Measurements from ENCODE around the gene OTC.

The OTC gene

DNA sequence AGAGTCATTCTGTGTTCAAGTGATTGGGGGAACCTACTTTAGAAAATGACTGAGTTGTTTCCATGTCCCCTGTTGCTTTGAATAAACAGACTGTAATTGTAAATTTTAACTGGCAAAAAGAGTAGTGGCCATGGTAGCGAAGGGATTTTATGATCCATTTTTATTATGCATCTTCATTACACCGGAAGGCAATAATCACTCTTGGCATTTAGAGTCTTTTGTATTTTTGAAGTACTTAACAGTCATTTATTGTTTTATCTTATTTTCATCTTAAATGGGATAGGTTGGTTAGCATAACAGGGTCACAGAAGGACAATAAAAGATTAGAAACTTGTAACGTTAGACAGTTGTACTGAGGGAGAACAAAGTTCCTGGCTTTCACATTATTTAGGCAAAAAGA lies 11.0 kb upstream of the OTC start:
- H3K4me1 ChIP-seq (ENCODE audit: control insufficient read depth in 2 of 2, insufficient read depth in 1 of 2, low read depth in 1 of 2, low read length in 2 of 2) = no peaks in the 10 kb centered on the region
- no peak overlapping the region for H2BK120ac ChIP-seq (ENCODE audit: low read depth, low read length)
- no peaks in the 10 kb centered on the region for H3K9me3 ChIP-seq (replicated peaks in 1 of 2; ENCODE audit: control insufficient read depth in 2 of 2, insufficient read depth in 1 of 2, low read depth in 1 of 2, low read length in 2 of 2)
- H2AFZ ChIP-seq (ENCODE audit: low read length) = no peak overlapping the region
- no CpG with 5 or more reads among the region's 3 CpGs for WGBS, 2 donors (ENCODE audit: extremely low coverage in 2 of 2, insufficient read length in 2 of 2, insufficient replicate concordance in 1 of 2)
- no peak overlapping the region for H2BK15ac ChIP-seq (ENCODE audit: low read length)
- no peak overlapping the region for H3K18ac ChIP-seq (ENCODE audit: low read length)
- peaks cover 0 to 3% (median 0%) of the 10 kb centered on the region in 3 experiments for H3K27me3 ChIP-seq (ENCODE audit: control insufficient read depth in 3 of 3, insufficient read depth in 3 of 3, low read depth in 1 of 3, low read length in 3 of 3)
- H3K36me3 ChIP-seq (replicated peaks in 1 of 2; ENCODE audit: control insufficient read depth in 2 of 2, insufficient read depth in 2 of 2, low read length in 2 of 2) = no peaks in the 10 kb centered on the region
- no peak overlapping the region for H3K9ac ChIP-seq (ENCODE audit: low read depth, low read length, poor library complexity)
- no peak overlapping the region for H3K4me2 ChIP-seq (ENCODE audit: insufficient read depth, low read length, poor library complexity, severe bottlenecking)
- H3K27ac ChIP-seq (replicated peaks; ENCODE audit: low read length) = no peak overlapping the region
- H2AK5ac ChIP-seq (ENCODE audit: low read depth, low read length) = no peak overlapping the region
- H3K4me3 ChIP-seq (ENCODE audit: low read length in 2 of 2) = no peak overlapping the region
- no peak overlapping the region for H4K91ac ChIP-seq (ENCODE audit: low read depth, low read length, poor library complexity)
- no peak overlapping the region for H2BK12ac ChIP-seq (ENCODE audit: low read length)
- no peaks in the 10 kb centered on the region for H3K79me1 ChIP-seq (ENCODE audit: low read depth, low read length)
- H3K14ac ChIP-seq (ENCODE audit: low read length) = no peak overlapping the region
- no peak overlapping the region for H4K8ac ChIP-seq (ENCODE audit: low read depth, low read length)
- DNase-seq (ENCODE audit: low spot score) = no peak
- no peak overlapping the region for H3K4ac ChIP-seq (ENCODE audit: low read length)
- no peak overlapping the region for H2BK5ac ChIP-seq (ENCODE audit: low read length)
- no peak overlapping the region for H3K23ac ChIP-seq (ENCODE audit: low read depth, low read length, poor library complexity)

DNA sequence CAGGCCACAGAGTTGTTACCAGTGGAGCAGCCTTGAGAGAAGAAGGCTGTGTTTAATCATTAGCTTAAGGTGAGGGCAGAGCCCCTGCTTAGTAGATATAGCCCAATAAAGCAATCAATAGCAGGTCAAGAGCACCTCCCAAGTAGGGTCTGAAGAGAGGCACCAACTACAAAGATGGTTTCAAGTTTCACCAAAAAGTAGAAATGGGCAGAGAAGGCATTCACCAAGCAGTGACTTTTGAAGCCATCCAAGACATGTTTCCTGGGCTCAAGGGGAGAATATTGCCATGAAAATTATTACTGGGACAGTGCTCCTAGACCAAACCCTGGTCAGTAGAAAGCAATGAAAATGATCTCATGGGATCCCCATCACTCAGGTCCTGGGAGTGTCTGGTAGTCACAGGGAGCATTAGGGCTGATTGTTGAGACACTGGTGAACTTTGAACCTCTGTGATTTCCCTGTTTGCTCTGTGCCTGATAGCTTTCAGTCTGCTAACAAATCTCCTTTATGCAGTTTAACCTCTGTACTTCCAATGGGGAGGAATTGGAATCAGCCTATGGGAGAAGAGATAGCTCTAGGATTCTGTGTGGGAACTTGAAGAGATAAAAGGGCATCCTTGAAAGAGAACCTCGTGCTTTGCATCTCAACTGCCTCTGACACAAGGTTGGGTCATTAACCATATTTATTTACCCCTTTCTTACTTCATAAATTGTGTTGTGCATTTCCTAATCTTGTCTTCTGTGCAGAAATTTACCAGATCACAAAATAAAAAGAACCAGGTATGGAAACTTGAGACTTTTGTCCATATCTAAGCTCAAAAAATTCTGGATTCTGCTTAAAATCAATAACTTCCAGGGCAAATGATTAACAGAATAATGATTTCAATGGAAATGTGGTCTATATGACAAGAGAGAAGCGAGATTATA lies 9.3 kb upstream of the OTC start:
- no peak overlapping the region for H2BK15ac ChIP-seq (ENCODE audit: low read length)
- no peak overlapping the region for H2BK120ac ChIP-seq (ENCODE audit: low read depth, low read length)
- no peak overlapping the region for H3K4me3 ChIP-seq (ENCODE audit: low read length in 2 of 2)
- no peak overlapping the region for H4K91ac ChIP-seq (ENCODE audit: low read depth, low read length, poor library complexity)
- no peak overlapping the region for H3K9ac ChIP-seq (ENCODE audit: low read depth, low read length, poor library complexity)
- H3K4ac ChIP-seq (ENCODE audit: low read length) = no peak overlapping the region
- H2BK5ac ChIP-seq (ENCODE audit: low read length) = no peak overlapping the region
- no peak overlapping the region for H2AFZ ChIP-seq (ENCODE audit: low read length)
- no peaks in the 10 kb centered on the region for H3K4me1 ChIP-seq (ENCODE audit: control insufficient read depth in 2 of 2, insufficient read depth in 1 of 2, low read depth in 1 of 2, low read length in 2 of 2)
- H3K9me3 ChIP-seq (replicated peaks in 1 of 2; ENCODE audit: control insufficient read depth in 2 of 2, insufficient read depth in 1 of 2, low read depth in 1 of 2, low read length in 2 of 2) = no peaks in the 10 kb centered on the region
- no peak for DNase-seq (ENCODE audit: low spot score)
- no peak overlapping the region for H4K8ac ChIP-seq (ENCODE audit: low read depth, low read length)
- WGBS, 2 donors (ENCODE audit: extremely low coverage in 2 of 2, insufficient read length in 2 of 2, insufficient replicate concordance in 1 of 2) = no CpG with 5 or more reads among the region's 2 CpGs
- H3K36me3 ChIP-seq (replicated peaks in 1 of 2; ENCODE audit: control insufficient read depth in 2 of 2, insufficient read depth in 2 of 2, low read length in 2 of 2) = no peaks in the 10 kb centered on the region
- H3K23ac ChIP-seq (ENCODE audit: low read depth, low read length, poor library complexity) = no peak overlapping the region
- H3K18ac ChIP-seq (ENCODE audit: low read length) = no peak overlapping the region
- no peak overlapping the region for H2AK5ac ChIP-seq (ENCODE audit: low read depth, low read length)
- H3K27me3 ChIP-seq (ENCODE audit: control insufficient read depth in 3 of 3, insufficient read depth in 3 of 3, low read depth in 1 of 3, low read length in 3 of 3) = peaks cover 0 to 1% (median 0%) of the 10 kb centered on the region in 3 experiments
- no peak overlapping the region for H3K14ac ChIP-seq (ENCODE audit: low read length)
- H3K79me1 ChIP-seq (ENCODE audit: low read depth, low read length) = no peaks in the 10 kb centered on the region
- no peak overlapping the region for H3K4me2 ChIP-seq (ENCODE audit: insufficient read depth, low read length, poor library complexity, severe bottlenecking)
- H3K27ac ChIP-seq (replicated peaks; ENCODE audit: low read length) = no peak overlapping the region
- no peak overlapping the region for H2BK12ac ChIP-seq (ENCODE audit: low read length)

DNA sequence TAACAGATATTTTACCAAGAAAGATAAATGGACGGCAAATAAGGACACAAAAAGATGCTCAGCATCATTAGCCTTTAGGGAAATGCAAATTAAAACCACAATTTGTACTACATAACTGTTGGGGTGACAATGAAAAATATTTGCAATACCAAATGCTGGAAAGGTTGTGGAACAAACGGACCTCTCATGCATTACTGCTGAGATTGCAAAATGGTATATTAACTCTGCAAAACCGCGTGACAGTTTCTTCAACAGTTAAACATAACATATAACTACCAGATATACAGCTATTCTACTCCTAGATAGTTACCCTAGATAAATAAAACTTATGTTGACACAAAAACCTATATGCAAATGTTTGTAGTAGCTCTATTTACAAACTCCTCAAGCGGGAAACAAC lies 6.3 kb upstream of the OTC start:
- Histone ChIP-seq H3K4me2 (ENCODE audit: insufficient read depth, low read length, poor library complexity, severe bottlenecking) (no peak overlapping the region), H3K79me1 (ENCODE audit: low read depth, low read length) (no peaks in the 10 kb centered on the region), H3K23ac (ENCODE audit: low read depth, low read length, poor library complexity) (no peak overlapping the region), H2AFZ (ENCODE audit: low read length) (no peak overlapping the region), H3K14ac (ENCODE audit: low read length) (no peak overlapping the region), H3K27ac (replicated peaks; ENCODE audit: low read length) (no peak overlapping the region), H3K18ac (ENCODE audit: low read length) (no peak overlapping the region), H2AK5ac (ENCODE audit: low read depth, low read length) (no peak overlapping the region), H3K4me3 (ENCODE audit: low read length in 2 of 2) (no peak overlapping the region), H4K91ac (ENCODE audit: low read depth, low read length, poor library complexity) (no peak overlapping the region), H3K9me3 (replicated peaks in 1 of 2; ENCODE audit: control insufficient read depth in 2 of 2, insufficient read depth in 1 of 2, low read depth in 1 of 2, low read length in 2 of 2) (no peaks in the 10 kb centered on the region), H2BK120ac (ENCODE audit: low read depth, low read length) (no peak overlapping the region), H3K9ac (ENCODE audit: low read depth, low read length, poor library complexity) (no peak overlapping the region), H3K4ac (ENCODE audit: low read length) (no peak overlapping the region), H2BK5ac (ENCODE audit: low read length) (no peak overlapping the region), H3K27me3 (ENCODE audit: control insufficient read depth in 3 of 3, insufficient read depth in 3 of 3, low read depth in 1 of 3, low read length in 3 of 3) (peaks cover 0 to 5% (median 0%) of the 10 kb centered on the region in 3 experiments), H3K36me3 (replicated peaks in 1 of 2; ENCODE audit: control insufficient read depth in 2 of 2, insufficient read depth in 2 of 2, low read length in 2 of 2) (no peaks in the 10 kb centered on the region), H4K8ac (ENCODE audit: low read depth, low read length) (no peak overlapping the region), H2BK15ac (ENCODE audit: low read length) (no peak overlapping the region), H2BK12ac (ENCODE audit: low read length) (no peak overlapping the region), H3K4me1 (ENCODE audit: control insufficient read depth in 2 of 2, insufficient read depth in 1 of 2, low read depth in 1 of 2, low read length in 2 of 2) (no peaks in the 10 kb centered on the region)
- WGBS, 2 donors (ENCODE audit: extremely low coverage in 2 of 2, insufficient read length in 2 of 2, insufficient replicate concordance in 1 of 2) = no CpG with 5 or more reads among the region's 5 CpGs
- DNase-seq (ENCODE audit: low spot score) = no peak

DNA sequence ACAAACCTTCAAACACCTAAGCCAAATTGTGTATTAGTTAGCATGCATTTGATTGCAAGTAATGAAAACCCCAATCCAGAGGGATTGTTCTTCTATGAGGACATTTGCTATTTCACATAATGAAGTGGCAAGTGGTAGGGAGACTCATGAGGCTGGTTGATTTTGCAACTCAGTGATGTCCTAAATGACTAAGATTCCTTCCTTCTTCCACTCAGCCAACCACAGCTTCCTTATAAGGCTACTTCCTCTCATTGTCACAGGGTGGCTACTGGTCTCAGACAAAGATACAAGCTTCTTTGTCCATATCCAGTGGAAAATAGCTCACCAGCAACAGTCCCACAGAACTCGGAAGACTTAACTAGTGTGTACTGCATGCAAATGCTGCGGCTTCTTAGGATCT lies 5.3 kb upstream of the OTC start:
- no peak overlapping the region for H2AK5ac ChIP-seq (ENCODE audit: low read depth, low read length)
- no peak for DNase-seq (ENCODE audit: low spot score)
- no peak overlapping the region for H3K4ac ChIP-seq (ENCODE audit: low read length)
- no peak overlapping the region for H3K9ac ChIP-seq (ENCODE audit: low read depth, low read length, poor library complexity)
- H3K27me3 ChIP-seq (ENCODE audit: control insufficient read depth in 3 of 3, insufficient read depth in 3 of 3, low read depth in 1 of 3, low read length in 3 of 3) = peaks cover 0 to 5% (median 0%) of the 10 kb centered on the region in 3 experiments
- H4K91ac ChIP-seq (ENCODE audit: low read depth, low read length, poor library complexity) = no peak overlapping the region
- H2AFZ ChIP-seq (ENCODE audit: low read length) = peak overlapping the region; percentile 59
- WGBS, 2 donors (ENCODE audit: extremely low coverage in 2 of 2, insufficient read length in 2 of 2, insufficient replicate concordance in 1 of 2) = no CpG with 5 or more reads among the region's 2 CpGs
- no peak overlapping the region for H2BK5ac ChIP-seq (ENCODE audit: low read length)
- no peaks in the 10 kb centered on the region for H3K36me3 ChIP-seq (replicated peaks in 1 of 2; ENCODE audit: control insufficient read depth in 2 of 2, insufficient read depth in 2 of 2, low read length in 2 of 2)
- no peaks in the 10 kb centered on the region for H3K79me1 ChIP-seq (ENCODE audit: low read depth, low read length)
- H3K4me2 ChIP-seq (ENCODE audit: insufficient read depth, low read length, poor library complexity, severe bottlenecking) = no peak overlapping the region
- H3K14ac ChIP-seq (ENCODE audit: low read length) = no peak overlapping the region
- H3K18ac ChIP-seq (ENCODE audit: low read length) = no peak overlapping the region
- no peaks in the 10 kb centered on the region for H3K4me1 ChIP-seq (ENCODE audit: control insufficient read depth in 2 of 2, insufficient read depth in 1 of 2, low read depth in 1 of 2, low read length in 2 of 2)
- H4K8ac ChIP-seq (ENCODE audit: low read depth, low read length) = no peak overlapping the region
- H3K23ac ChIP-seq (ENCODE audit: low read depth, low read length, poor library complexity) = no peak overlapping the region
- no peak overlapping the region for H3K4me3 ChIP-seq (ENCODE audit: low read length in 2 of 2)
- H2BK15ac ChIP-seq (ENCODE audit: low read length) = no peak overlapping the region
- H2BK120ac ChIP-seq (ENCODE audit: low read depth, low read length) = no peak overlapping the region
- H3K9me3 ChIP-seq (replicated peaks in 1 of 2; ENCODE audit: control insufficient read depth in 2 of 2, insufficient read depth in 1 of 2, low read depth in 1 of 2, low read length in 2 of 2) = no peaks in the 10 kb centered on the region
- H2BK12ac ChIP-seq (ENCODE audit: low read length) = no peak overlapping the region
- no peak overlapping the region for H3K27ac ChIP-seq (replicated peaks; ENCODE audit: low read length)

All from neuronal stem cell (in vitro differentiated cells).